ENCODE results near the gene CARMIL1.
"Not testable (repeated sequence)": the region's sequence is repeated elsewhere in the genome, so short reads cannot be mapped to it uniquely, and the experiment has no call there.

Gene CARMIL1

DNA sequence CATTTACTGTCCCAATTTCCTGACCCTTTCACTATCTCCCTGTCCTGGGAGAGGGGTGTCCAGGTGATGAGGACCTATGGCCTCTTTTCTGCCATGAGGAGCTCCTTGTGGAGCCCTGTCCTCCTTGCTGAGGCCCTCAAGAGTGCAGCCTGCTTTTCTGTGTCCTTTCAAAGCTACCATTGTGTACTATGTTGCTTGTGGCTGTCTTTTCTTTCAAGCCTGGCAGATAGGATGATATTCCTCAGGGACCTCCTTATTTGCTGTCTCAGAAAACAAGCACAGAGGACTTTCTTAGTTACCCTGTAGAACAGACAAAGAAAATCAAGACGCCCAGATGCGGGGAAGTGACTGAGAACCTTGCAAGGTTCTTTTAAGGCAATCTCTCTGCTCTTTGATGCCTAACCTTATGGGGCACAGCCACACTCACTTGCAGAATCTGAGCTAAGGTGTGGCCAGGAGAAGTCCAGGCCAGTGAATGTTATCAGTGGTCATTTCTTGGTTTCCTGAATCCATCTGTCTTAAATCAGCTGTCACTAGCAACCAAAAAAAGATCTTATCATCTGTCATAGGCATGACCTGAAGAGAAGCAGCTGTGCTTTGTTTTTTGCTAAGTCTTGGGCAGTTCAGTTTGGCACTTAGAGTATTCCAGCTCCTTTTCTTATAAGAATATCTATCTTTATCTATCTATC, 17.2 kb downstream of the CARMIL1 start:
- TF ChIP-seq, protein P1, sequence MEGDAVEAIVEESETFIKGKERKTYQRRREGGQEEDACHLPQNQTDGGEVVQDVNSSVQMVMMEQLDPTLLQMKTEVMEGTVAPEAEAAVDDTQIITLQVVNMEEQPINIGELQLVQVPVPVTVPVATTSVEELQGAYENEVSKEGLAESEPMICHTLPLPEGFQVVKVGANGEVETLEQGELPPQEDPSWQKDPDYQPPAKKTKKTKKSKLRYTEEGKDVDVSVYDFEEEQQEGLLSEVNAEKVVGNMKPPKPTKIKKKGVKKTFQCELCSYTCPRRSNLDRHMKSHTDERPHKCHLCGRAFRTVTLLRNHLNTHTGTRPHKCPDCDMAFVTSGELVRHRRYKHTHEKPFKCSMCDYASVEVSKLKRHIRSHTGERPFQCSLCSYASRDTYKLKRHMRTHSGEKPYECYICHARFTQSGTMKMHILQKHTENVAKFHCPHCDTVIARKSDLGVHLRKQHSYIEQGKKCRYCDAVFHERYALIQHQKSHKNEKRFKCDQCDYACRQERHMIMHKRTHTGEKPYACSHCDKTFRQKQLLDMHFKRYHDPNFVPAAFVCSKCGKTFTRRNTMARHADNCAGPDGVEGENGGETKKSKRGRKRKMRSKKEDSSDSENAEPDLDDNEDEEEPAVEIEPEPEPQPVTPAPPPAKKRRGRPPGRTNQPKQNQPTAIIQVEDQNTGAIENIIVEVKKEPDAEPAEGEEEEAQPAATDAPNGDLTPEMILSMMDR (IDR thresholded peaks at IDR 0.05; ENCODE audit: low read depth, low read length) = no peak

DNA sequence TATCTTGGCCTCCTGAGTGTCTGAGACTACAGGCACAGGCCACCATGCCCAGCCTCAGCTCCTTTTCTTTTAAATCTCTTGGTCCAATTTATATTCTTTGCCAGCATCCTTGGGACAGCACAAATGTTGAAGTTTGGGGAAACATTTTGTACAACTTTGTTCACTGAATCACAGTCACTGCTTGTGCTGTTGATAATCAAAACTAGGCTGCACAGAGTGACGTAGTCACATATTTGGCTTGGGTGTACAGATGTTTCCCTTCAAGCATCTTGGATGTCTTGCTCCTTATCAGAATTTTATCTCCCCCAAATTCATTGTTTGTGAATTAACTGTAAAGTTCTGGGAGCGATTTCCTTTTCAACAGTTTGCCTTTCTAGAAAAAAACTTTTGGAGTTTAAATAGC, 17.9 kb downstream of the CARMIL1 start:
- no peaks in the 10 kb centered on the region for H3K9me3 ChIP-seq (ENCODE audit: severe bottlenecking)
- TF ChIP-seq, protein P1 (IDR thresholded peaks at IDR 0.05; ENCODE audit: low read depth, low read length) = no peak
- H3K36me3 ChIP-seq = no peaks in the 10 kb centered on the region
- DNase-seq = no peak
- no peak overlapping the region for H3K27ac ChIP-seq
- no peaks in the 10 kb centered on the region for H3K27me3 ChIP-seq (ENCODE audit: insufficient read depth, low read depth, severe bottlenecking)
- H3K4me3 ChIP-seq (ENCODE audit: low read depth, low read length) = no peak overlapping the region

More for the DNA sequence above, 17.2 kb downstream of the CARMIL1 start:
- Histone ChIP-seq H3K4me3 (ENCODE audit: low read depth, low read length) (no peak overlapping the region), H3K36me3 (no peaks in the 10 kb centered on the region), H3K27ac (no peak overlapping the region), H3K9me3 (ENCODE audit: severe bottlenecking) (no peaks in the 10 kb centered on the region), H3K27me3 (ENCODE audit: insufficient read depth, low read depth, severe bottlenecking) (no peaks in the 10 kb centered on the region)
- DNase-seq = no peak

DNA sequence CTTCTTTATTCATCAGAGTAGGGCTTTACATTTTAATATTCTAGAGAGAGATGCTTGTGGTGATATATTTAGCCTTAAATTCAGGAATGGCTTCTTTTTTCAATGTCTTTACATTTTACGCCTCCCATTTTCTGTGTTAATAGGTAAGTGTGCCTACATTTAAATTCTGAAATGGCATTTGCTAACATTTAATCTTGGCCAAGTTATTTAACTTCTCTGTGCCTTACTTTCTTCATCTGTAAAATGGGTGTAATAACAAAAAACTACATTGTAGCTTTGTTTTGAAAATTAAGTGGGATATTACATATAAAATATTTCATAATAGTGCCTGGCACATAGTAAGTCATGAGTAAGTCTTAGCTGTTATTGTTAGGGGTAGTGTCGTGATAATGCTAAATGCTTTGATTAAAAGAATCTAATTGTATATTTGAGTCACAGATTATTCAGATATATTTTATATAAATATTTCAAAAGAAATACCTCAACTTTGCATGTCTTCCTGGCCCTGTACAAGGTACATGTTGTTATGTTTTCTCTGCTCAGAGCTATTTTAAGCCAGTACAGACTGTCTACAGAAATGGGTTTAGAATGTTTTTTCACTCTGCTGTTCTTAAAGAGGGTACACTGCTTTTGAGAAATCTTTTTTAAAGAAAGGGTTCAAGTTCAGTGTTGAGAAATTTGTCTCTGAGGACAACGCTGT, 18.8 kb downstream of the CARMIL1 start:
- TF ChIP-seq, protein P1 (IDR thresholded peaks at IDR 0.05; ENCODE audit: low read depth, low read length) = no peak
- Histone ChIP-seq H3K9me3 (ENCODE audit: severe bottlenecking) (no peaks in the 10 kb centered on the region), H3K27ac (no peak overlapping the region), H3K4me3 (ENCODE audit: low read depth, low read length) (no peak overlapping the region), H3K36me3 (no peaks in the 10 kb centered on the region), H3K27me3 (ENCODE audit: insufficient read depth, low read depth, severe bottlenecking) (no peaks in the 10 kb centered on the region)
- DNase-seq = no peak

DNA sequence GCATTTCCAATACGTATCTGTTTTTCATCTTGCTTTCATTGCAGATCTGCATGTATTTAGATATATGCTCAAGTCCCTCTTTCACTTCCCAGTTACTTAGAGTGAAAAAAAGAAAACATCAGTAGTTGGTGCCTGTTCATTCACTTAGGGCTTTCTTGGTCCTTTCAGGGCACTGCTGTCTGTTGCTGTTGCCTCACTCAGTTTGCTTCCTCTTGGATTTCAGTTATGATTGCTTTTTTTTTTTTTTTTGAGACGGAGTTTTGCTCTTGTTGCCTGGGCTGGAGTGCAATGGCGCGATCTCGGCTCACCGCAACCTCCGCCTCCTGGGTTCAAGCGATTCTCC, 19.3 kb downstream of the CARMIL1 start:
- DNase-seq; H3K4me3 ChIP-seq (ENCODE audit: low read depth, low read length); H3K27ac ChIP-seq; H3K36me3 ChIP-seq; H3K9me3 ChIP-seq (ENCODE audit: severe bottlenecking); H3K27me3 ChIP-seq (ENCODE audit: insufficient read depth, low read depth, severe bottlenecking): not testable (repeated sequence)

DNA sequence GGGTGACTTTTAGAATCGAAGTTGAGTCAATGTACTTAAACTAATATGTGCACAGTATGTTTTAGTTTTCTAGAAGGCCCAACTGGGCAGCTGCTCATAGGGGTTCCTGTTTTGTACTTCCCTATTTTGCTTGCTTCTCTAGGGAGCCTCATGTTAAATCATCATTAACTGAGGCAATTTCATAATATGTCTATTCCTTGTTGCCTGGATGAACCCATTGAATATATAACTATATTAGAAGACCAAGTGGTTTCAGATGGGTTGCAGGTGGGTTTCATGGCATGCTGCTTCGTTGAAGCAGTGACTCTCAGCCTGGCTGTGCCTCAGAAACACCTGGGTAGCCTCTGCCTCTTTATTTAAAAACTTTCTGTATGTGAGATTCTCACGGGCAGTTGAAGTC, 22.2 kb downstream of the CARMIL1 start:
- no peak overlapping the region for H3K4me3 ChIP-seq (ENCODE audit: low read depth, low read length)
- H3K27ac ChIP-seq = no peak overlapping the region
- no peak for DNase-seq

DNA sequence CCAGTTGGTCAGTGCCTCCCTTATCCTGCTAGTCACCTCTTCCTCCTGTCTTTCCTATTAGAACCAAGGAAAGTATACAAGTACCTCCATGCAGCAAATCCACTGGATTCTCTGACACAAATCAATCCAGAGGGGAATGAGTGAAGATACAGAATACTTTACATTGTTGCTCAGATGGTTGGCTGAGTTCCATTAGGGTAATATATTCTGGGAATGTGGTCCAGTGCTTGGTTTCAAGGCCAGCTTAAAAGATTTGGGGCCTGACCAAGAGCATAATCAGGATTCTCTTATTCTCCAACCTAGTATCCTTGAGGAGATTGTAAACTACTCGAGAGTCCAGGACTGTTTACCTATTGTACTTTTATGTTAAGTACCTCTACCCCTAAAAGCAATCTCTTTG, 23.0 kb downstream of the CARMIL1 start:
- no peak overlapping the region for H3K27ac ChIP-seq
- no peak for DNase-seq
- H3K9me3 ChIP-seq (ENCODE audit: severe bottlenecking) = no peaks in the 10 kb centered on the region
- H3K4me3 ChIP-seq (ENCODE audit: low read depth, low read length) = no peak overlapping the region
- TF ChIP-seq, protein P1 (IDR thresholded peaks at IDR 0.05; ENCODE audit: low read depth, low read length) = no peak
- no peaks in the 10 kb centered on the region for H3K36me3 ChIP-seq
- H3K27me3 ChIP-seq (ENCODE audit: insufficient read depth, low read depth, severe bottlenecking) = no peaks in the 10 kb centered on the region

More for the DNA sequence above, 22.2 kb downstream of the CARMIL1 start:
- H3K9me3 ChIP-seq (ENCODE audit: severe bottlenecking) = no peaks in the 10 kb centered on the region
- TF ChIP-seq, protein P1 (IDR thresholded peaks at IDR 0.05; ENCODE audit: low read depth, low read length) = no peak
- no peaks in the 10 kb centered on the region for H3K27me3 ChIP-seq (ENCODE audit: insufficient read depth, low read depth, severe bottlenecking)
- H3K36me3 ChIP-seq = no peaks in the 10 kb centered on the region
